ENCODE data around the gene UBE2E2. TPM values are rescaled to one million over a fixed set of nuclear protein-coding genes. Genes with fewer than 3 reads are reported as not detected.
A peak's percentile ranks its signal among the peaks of the same experiment; 100 is the strongest.

The UBE2E2 gene
- total RNA-seq, 1 experiment from 2014 or later: 14.7 TPM

DNA sequence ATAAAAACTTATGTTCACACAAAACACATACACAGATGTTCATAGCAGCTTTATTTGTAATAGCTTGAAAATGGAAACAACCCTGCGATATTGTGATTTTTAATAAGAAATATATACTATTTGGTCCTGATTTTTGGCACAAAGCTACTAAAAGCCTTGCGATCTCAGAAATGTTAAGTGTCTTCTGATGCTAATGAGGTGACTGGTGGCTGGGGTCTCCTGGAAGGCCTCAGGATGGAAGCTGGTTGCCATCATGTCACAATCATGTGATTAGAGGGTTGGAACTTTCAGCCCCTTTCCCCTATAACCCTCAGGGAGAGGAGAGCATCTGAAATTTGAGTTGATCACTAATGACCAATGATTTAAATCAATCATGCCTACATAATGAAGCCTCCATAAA lies 324.2 kb downstream of the UBE2E2 start:
- Histone ChIP-seq H4K20me1 (ENCODE audit: insufficient read depth, low read depth, low read length) (no peaks in the 10 kb centered on the region), H3K27ac (ENCODE audit: low read length) (no peak overlapping the region), H3K9me3 (ENCODE audit: low read length) (no peaks in the 10 kb centered on the region), H2AFZ (ENCODE audit: low read length) (no peak overlapping the region), H3K9me2 (replicated peaks; ENCODE audit: insufficient read depth, low read length) (no peaks in the 10 kb centered on the region), H3K36me3 (ENCODE audit: insufficient read depth, low read length) (no peaks in the 10 kb centered on the region), H3K79me2 (ENCODE audit: low read length) (no peaks in the 10 kb centered on the region), H3K27me3 (ENCODE audit: low read length) (no peaks in the 10 kb centered on the region), H3K4me2 (ENCODE audit: low read depth, low read length, poor library complexity, severe bottlenecking) (no peak overlapping the region), H3K4me3 (ENCODE audit: low read length) (no peak overlapping the region), H3K4me1 (ENCODE audit: low read length) (no peaks in the 10 kb centered on the region), H3K9ac (ENCODE audit: low read length) (no peak overlapping the region)
- DNase-seq: no peak

DNA sequence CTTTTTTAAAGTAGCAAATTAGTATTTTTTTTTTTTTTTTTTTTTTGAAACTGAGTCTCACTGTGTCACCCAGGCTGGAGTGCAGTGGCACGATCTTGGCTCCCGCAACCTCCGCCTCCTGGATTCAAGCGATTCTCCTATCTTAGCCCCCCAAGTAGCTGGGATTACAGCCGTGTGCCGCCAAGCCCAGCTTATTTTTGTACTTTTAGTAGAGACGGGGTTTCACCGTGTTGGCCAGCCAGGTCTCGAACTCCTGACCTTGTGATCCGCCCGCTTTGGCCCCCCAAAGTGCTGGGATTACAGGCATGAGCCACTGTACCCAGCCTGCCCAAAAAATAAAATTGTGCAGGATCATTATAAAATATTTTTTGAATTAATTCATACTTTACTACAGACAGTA lies 330.5 kb downstream of the UBE2E2 start:
- H3K9me2 ChIP-seq (replicated peaks; ENCODE audit: insufficient read depth, low read length): no peaks in the 10 kb centered on the region
- no peaks in the 10 kb centered on the region for H3K36me3 ChIP-seq (ENCODE audit: insufficient read depth, low read length)
- H3K27ac ChIP-seq (ENCODE audit: low read length): no peak overlapping the region
- no peak overlapping the region for H3K9ac ChIP-seq (ENCODE audit: low read length)
- H3K4me1 ChIP-seq (ENCODE audit: low read length): no peaks in the 10 kb centered on the region
- no peak overlapping the region for H2AFZ ChIP-seq (ENCODE audit: low read length)
- no peak overlapping the region for H3K4me3 ChIP-seq (ENCODE audit: low read length)
- H3K27me3 ChIP-seq (ENCODE audit: low read length): no peaks in the 10 kb centered on the region
- H3K4me2 ChIP-seq (ENCODE audit: low read depth, low read length, poor library complexity, severe bottlenecking): no peak overlapping the region
- H3K9me3 ChIP-seq (ENCODE audit: low read length): no peaks in the 10 kb centered on the region
- no peak for DNase-seq
- no peaks in the 10 kb centered on the region for H3K79me2 ChIP-seq (ENCODE audit: low read length)
- H4K20me1 ChIP-seq (ENCODE audit: insufficient read depth, low read depth, low read length): no peaks in the 10 kb centered on the region

DNA sequence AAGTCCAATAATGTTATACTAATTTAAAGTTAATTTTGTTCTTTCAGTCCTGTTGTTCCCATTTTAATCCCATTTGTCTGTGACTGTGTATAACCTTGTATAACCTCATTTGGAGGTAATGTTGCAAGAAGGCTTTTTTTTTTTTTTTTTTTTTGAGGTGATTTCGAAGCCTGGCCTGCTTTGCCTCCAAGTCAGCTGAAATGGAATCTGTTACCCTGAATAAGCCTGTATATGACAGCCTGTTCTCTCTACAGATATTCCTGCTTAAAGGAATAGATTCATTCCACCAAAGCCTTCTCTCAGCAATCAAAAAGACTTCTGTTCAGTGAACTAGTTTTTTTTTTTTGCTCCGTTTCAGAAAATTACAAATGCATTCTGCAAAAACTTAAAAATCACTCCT lies 330.9 kb downstream of the UBE2E2 start:
- Histone ChIP-seq H3K27ac (ENCODE audit: low read length) (no peak overlapping the region), H2AFZ (ENCODE audit: low read length) (no peak overlapping the region), H3K9me3 (ENCODE audit: low read length) (no peaks in the 10 kb centered on the region), H4K20me1 (ENCODE audit: insufficient read depth, low read depth, low read length) (no peaks in the 10 kb centered on the region), H3K4me1 (ENCODE audit: low read length) (no peaks in the 10 kb centered on the region), H3K9me2 (replicated peaks; ENCODE audit: insufficient read depth, low read length) (no peaks in the 10 kb centered on the region), H3K4me3 (ENCODE audit: low read length) (no peak overlapping the region), H3K36me3 (ENCODE audit: insufficient read depth, low read length) (no peaks in the 10 kb centered on the region), H3K79me2 (ENCODE audit: low read length) (no peaks in the 10 kb centered on the region), H3K27me3 (ENCODE audit: low read length) (no peaks in the 10 kb centered on the region), H3K9ac (ENCODE audit: low read length) (no peak overlapping the region), H3K4me2 (ENCODE audit: low read depth, low read length, poor library complexity, severe bottlenecking) (no peak overlapping the region)
- DNase-seq: no peak

DNA sequence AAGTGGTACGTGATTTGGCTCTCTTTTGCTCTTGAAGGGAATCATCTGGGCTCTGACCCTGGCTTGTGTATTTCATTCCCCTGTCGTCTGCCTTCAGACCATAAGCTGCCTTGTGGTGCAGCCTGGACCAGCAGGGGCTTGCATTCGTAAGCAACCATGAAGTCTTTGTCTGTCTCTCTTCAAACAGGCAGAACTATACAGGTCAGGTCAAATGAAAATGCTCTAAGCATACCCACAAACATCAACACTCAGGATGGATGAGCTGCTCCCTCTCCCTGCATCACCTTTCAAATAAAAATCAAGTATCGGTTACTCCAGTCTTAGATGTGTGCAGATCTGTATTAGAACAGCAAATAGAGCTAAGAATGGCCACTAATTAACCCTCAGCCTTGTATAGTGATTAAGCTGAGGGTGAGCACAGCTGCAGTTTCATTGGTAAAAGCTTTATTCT lies 334.0 kb downstream of the UBE2E2 start:
- Histone ChIP-seq H3K4me2 (ENCODE audit: low read depth, low read length, poor library complexity, severe bottlenecking) (no peak overlapping the region), H3K9me3 (ENCODE audit: low read length) (no peaks in the 10 kb centered on the region), H3K4me3 (ENCODE audit: low read length) (no peak overlapping the region), H3K4me1 (ENCODE audit: low read length) (no peaks in the 10 kb centered on the region), H3K9ac (ENCODE audit: low read length) (no peak overlapping the region), H3K27ac (ENCODE audit: low read length) (no peak overlapping the region), H4K20me1 (ENCODE audit: insufficient read depth, low read depth, low read length) (no peaks in the 10 kb centered on the region), H2AFZ (ENCODE audit: low read length) (no peak overlapping the region), H3K27me3 (ENCODE audit: low read length) (no peaks in the 10 kb centered on the region), H3K36me3 (ENCODE audit: insufficient read depth, low read length) (no peaks in the 10 kb centered on the region), H3K9me2 (replicated peaks; ENCODE audit: insufficient read depth, low read length) (no peaks in the 10 kb centered on the region), H3K79me2 (ENCODE audit: low read length) (no peaks in the 10 kb centered on the region)
- no peak for DNase-seq

DNA sequence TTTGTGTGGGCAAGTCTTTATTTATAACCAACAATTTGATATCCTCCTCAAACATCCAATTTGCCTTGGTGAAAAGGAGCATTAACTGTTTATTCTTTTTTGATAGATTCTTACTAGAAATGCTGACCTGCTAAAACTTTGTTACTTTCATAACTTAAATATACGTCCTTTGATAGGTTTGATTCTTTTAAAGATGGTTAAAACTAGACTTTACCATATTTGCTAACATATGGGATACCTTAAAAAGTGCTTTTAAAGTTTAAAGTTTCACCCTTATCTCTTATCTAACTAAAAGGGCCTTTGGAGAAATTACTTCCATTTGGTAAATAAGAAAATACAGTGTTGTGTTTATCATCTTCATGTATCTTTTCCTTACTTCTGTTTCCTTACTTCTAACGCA lies 336.1 kb downstream of the UBE2E2 start:
- no peaks in the 10 kb centered on the region for H3K9me3 ChIP-seq (ENCODE audit: low read length)
- H2AFZ ChIP-seq (ENCODE audit: low read length): no peak overlapping the region
- no peaks in the 10 kb centered on the region for H3K79me2 ChIP-seq (ENCODE audit: low read length)
- H3K27me3 ChIP-seq (ENCODE audit: low read length): no peaks in the 10 kb centered on the region
- H4K20me1 ChIP-seq (ENCODE audit: insufficient read depth, low read depth, low read length): no peaks in the 10 kb centered on the region
- DNase-seq: no peak
- no peaks in the 10 kb centered on the region for H3K36me3 ChIP-seq (ENCODE audit: insufficient read depth, low read length)
- no peaks in the 10 kb centered on the region for H3K4me1 ChIP-seq (ENCODE audit: low read length)
- H3K9me2 ChIP-seq (replicated peaks; ENCODE audit: insufficient read depth, low read length): no peaks in the 10 kb centered on the region
- no peak overlapping the region for H3K9ac ChIP-seq (ENCODE audit: low read length)
- H3K27ac ChIP-seq (ENCODE audit: low read length): no peak overlapping the region
- H3K4me2 ChIP-seq (ENCODE audit: low read depth, low read length, poor library complexity, severe bottlenecking): no peak overlapping the region
- H3K4me3 ChIP-seq (ENCODE audit: low read length): no peak overlapping the region

DNA sequence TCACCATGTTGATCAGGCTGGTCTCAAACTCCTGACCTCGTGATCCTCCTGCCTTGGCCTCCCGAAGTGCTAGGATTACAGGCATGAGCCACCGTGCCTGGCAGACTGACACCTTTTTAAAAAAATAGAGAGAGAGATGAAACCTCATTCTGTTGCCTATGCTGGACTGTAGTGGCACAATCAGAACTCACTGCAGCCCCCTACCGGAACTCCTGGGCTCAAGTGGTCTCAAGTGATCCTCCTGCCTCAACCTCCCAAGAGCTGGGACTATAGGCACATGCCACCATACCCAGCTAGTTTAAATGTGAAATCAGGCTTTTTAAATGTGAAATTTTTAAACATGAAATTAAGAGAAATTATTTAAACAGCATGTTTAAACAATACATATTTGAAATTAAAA lies 337.5 kb downstream of the UBE2E2 start:
- Histone ChIP-seq H2AFZ (ENCODE audit: low read length) (no peak overlapping the region), H3K9ac (ENCODE audit: low read length) (no peak overlapping the region), H3K4me2 (ENCODE audit: low read depth, low read length, poor library complexity, severe bottlenecking) (no peak overlapping the region), H3K36me3 (ENCODE audit: insufficient read depth, low read length) (no peaks in the 10 kb centered on the region), H3K79me2 (ENCODE audit: low read length) (no peaks in the 10 kb centered on the region), H4K20me1 (ENCODE audit: insufficient read depth, low read depth, low read length) (no peaks in the 10 kb centered on the region), H3K9me3 (ENCODE audit: low read length) (no peaks in the 10 kb centered on the region), H3K9me2 (replicated peaks; ENCODE audit: insufficient read depth, low read length) (no peaks in the 10 kb centered on the region), H3K4me1 (ENCODE audit: low read length) (no peaks in the 10 kb centered on the region), H3K27ac (ENCODE audit: low read length) (no peak overlapping the region), H3K27me3 (ENCODE audit: low read length) (no peaks in the 10 kb centered on the region), H3K4me3 (ENCODE audit: low read length) (no peak overlapping the region)
- peak; percentile 54 for DNase-seq

DNA sequence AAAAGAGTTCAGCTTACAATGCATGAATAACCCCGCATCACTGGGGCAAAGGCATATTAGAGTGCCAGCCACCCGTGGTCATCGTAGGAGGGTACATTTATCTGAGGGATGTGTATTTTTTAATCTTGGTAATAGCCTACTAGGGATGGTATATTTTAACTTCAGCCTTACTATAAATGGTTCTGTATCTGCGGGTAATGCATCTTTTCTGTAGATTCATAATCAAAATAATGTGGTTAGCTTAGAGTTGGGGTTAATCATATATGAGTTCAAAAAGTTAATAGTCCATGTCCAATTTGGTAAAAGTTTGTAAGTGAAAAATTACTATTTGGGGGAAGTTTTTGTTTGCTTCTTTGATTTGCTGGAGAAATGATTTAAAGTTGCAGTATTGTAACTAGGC lies 339.0 kb downstream of the UBE2E2 start:
- H3K9me2 ChIP-seq (replicated peaks; ENCODE audit: insufficient read depth, low read length): no peaks in the 10 kb centered on the region
- H4K20me1 ChIP-seq (ENCODE audit: insufficient read depth, low read depth, low read length): no peaks in the 10 kb centered on the region
- no peak overlapping the region for H3K9ac ChIP-seq (ENCODE audit: low read length)
- H3K4me2 ChIP-seq (ENCODE audit: low read depth, low read length, poor library complexity, severe bottlenecking): no peak overlapping the region
- H3K79me2 ChIP-seq (ENCODE audit: low read length): no peaks in the 10 kb centered on the region
- H3K4me1 ChIP-seq (ENCODE audit: low read length): no peaks in the 10 kb centered on the region
- H3K36me3 ChIP-seq (ENCODE audit: insufficient read depth, low read length): no peaks in the 10 kb centered on the region
- DNase-seq: no peak
- H3K4me3 ChIP-seq (ENCODE audit: low read length): no peak overlapping the region
- H2AFZ ChIP-seq (ENCODE audit: low read length): no peak overlapping the region
- H3K27me3 ChIP-seq (ENCODE audit: low read length): no peaks in the 10 kb centered on the region
- H3K27ac ChIP-seq (ENCODE audit: low read length): no peak overlapping the region
- H3K9me3 ChIP-seq (ENCODE audit: low read length): no peaks in the 10 kb centered on the region

DNA sequence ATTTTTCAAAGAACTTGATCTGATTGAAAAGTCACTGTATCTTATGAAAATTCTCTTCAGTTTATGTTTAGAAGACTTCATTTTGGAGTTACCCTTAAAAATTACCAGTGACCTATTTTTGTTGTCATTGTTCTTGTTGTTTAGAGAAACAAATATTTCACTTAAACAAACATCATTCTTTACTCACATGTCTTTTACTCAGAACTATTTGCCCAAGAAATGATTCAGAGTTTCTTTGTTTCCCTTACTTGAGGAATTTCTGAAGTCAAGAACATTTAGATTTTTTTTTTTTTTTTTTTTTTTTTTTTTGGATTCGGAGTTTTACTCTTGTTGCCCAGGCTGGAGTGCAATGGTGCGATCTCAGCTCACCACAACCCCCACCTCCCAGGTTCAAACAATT lies 343.1 kb downstream of the UBE2E2 start:
- H3K9me3 ChIP-seq (ENCODE audit: low read length): no peaks in the 10 kb centered on the region
- no peaks in the 10 kb centered on the region for H3K4me1 ChIP-seq (ENCODE audit: low read length)
- H3K4me3 ChIP-seq (ENCODE audit: low read length): no peak overlapping the region
- H4K20me1 ChIP-seq (ENCODE audit: insufficient read depth, low read depth, low read length): no peaks in the 10 kb centered on the region
- no peak overlapping the region for H2AFZ ChIP-seq (ENCODE audit: low read length)
- H3K27me3 ChIP-seq (ENCODE audit: low read length): no peaks in the 10 kb centered on the region
- no peak overlapping the region for H3K4me2 ChIP-seq (ENCODE audit: low read depth, low read length, poor library complexity, severe bottlenecking)
- no peaks in the 10 kb centered on the region for H3K9me2 ChIP-seq (replicated peaks; ENCODE audit: insufficient read depth, low read length)
- no peak for DNase-seq
- no peak overlapping the region for H3K9ac ChIP-seq (ENCODE audit: low read length)
- no peaks in the 10 kb centered on the region for H3K36me3 ChIP-seq (ENCODE audit: insufficient read depth, low read length)
- H3K27ac ChIP-seq (ENCODE audit: low read length): no peak overlapping the region
- no peaks in the 10 kb centered on the region for H3K79me2 ChIP-seq (ENCODE audit: low read length)
